Endothelial cell (in vitro differentiated cells): ENCODE results near the gene HNRNPA2B1. TPM values are rescaled to one million over a fixed set of nuclear protein-coding genes. Genes with fewer than 3 reads are reported as not detected.

Experiments used
- DNase-seq: peaks from one replicate; pipeline ENCODE4 v3.0.0; 2021; ENCODE audit warnings: low spot score
- H3K27ac Mint-ChIP-seq: one replicate; pipeline ENCODE4 v1.8.0; 2021; ENCODE audit warnings: mixed read lengths, inconsistent platforms; ENCODE audit not compliant: unreplicated experiment
- H3K27me3 Mint-ChIP-seq: one replicate; pipeline ENCODE4 v1.8.0; 2021; ENCODE audit warnings: mild to moderate bottlenecking, moderate library complexity, mixed read lengths, inconsistent platforms; ENCODE audit not compliant: unreplicated experiment
- H3K36me3 Mint-ChIP-seq: one replicate; pipeline ENCODE4 v1.8.0; 2021; ENCODE audit warnings: mild to moderate bottlenecking, low read depth, mixed read lengths, inconsistent platforms; ENCODE audit not compliant: unreplicated experiment
- H3K4me1 Mint-ChIP-seq: one replicate; pipeline ENCODE4 v1.8.0; 2021; ENCODE audit warnings: mild to moderate bottlenecking, mixed read lengths, inconsistent platforms; ENCODE audit not compliant: unreplicated experiment
- H3K4me3 Mint-ChIP-seq: one replicate; pipeline ENCODE4 v1.8.0; 2021; ENCODE audit warnings: mild to moderate bottlenecking, mixed read lengths, inconsistent platforms; ENCODE audit not compliant: unreplicated experiment
- H3K9me3 Mint-ChIP-seq: one replicate; pipeline ENCODE4 v1.8.0; 2021; ENCODE audit warnings: mixed read lengths, inconsistent platforms; ENCODE audit not compliant: unreplicated experiment
- CTCF ChIP-seq: fragments of 200-600 bp; sonication (generic); IDR thresholded peaks from one replicate; pipeline ENCODE4 v1.5.0; 2021; ENCODE audit warnings: antibody characterized with exemption; ENCODE audit not compliant: unreplicated experiment
- total RNA-seq: library from RNA; stranded (reverse); fragmentation: NEBNext Ultra II Directional; extraction: Animal tissue kit (Norgen Biotek cat#: 25700); gene quantifications from one replicate; pipeline ENCODE4 v1.2.1, GENCODE V29; 2021; ENCODE audit not compliant: unreplicated experiment

The HNRNPA2B1 gene
- total RNA-seq, 1 donor from 2014 or later, result 623 TPM

- H3K4me1 Mint-ChIP-seq, result peaks cover 55% of the 10 kb centered on the region
These were observed 1.8 kb downstream of the HNRNPA2B1 start for GRCh38 chr7:26198781-26199169.

GRCh38 chr7:26198133-26198780, 2.3 kb downstream of the HNRNPA2B1 start:
- H3K4me3 Mint-ChIP-seq, result peak overlapping the region; percentile 100
- H3K4me1 Mint-ChIP-seq, result peaks cover 59% of the 10 kb centered on the region
- H3K27me3 Mint-ChIP-seq, result peaks cover 28% of the 10 kb centered on the region
- peak; percentile 97 for TF ChIP-seq CTCF
- H3K36me3 Mint-ChIP-seq, result peaks cover 70% of the 10 kb centered on the region
- H3K27ac Mint-ChIP-seq, result peak overlapping the region; percentile 100
- H3K9me3 Mint-ChIP-seq, result no peaks in the 10 kb centered on the region
- DNase-seq, result no peak

More at GRCh38 chr7:26198781-26199169, 1.8 kb downstream of the HNRNPA2B1 start:
- Mint-ChIP-seq H3K36me3 (peaks cover 65% of the 10 kb centered on the region), H3K4me3 (peak overlapping the region; percentile 100), H3K9me3 (no peaks in the 10 kb centered on the region), H3K27ac (peak overlapping the region; percentile 100), H3K27me3 (peaks cover 24% of the 10 kb centered on the region)
- DNase-seq, result no peak
- no peak for TF ChIP-seq CTCF

- Mint-ChIP-seq H3K4me1 (peaks cover 67% of the 10 kb centered on the region), H3K36me3 (peaks cover 78% of the 10 kb centered on the region), H3K9me3 (no peaks in the 10 kb centered on the region), H3K27me3 (peaks cover 34% of the 10 kb centered on the region), H3K4me3 (peak overlapping the region; percentile 100), H3K27ac (peak overlapping the region; percentile 30)
- DNase-seq, result no peak
- TF ChIP-seq CTCF, result no peak
These were observed 3.1 kb downstream of the HNRNPA2B1 start for GRCh38 chr7:26197153-26198115.

DNA sequence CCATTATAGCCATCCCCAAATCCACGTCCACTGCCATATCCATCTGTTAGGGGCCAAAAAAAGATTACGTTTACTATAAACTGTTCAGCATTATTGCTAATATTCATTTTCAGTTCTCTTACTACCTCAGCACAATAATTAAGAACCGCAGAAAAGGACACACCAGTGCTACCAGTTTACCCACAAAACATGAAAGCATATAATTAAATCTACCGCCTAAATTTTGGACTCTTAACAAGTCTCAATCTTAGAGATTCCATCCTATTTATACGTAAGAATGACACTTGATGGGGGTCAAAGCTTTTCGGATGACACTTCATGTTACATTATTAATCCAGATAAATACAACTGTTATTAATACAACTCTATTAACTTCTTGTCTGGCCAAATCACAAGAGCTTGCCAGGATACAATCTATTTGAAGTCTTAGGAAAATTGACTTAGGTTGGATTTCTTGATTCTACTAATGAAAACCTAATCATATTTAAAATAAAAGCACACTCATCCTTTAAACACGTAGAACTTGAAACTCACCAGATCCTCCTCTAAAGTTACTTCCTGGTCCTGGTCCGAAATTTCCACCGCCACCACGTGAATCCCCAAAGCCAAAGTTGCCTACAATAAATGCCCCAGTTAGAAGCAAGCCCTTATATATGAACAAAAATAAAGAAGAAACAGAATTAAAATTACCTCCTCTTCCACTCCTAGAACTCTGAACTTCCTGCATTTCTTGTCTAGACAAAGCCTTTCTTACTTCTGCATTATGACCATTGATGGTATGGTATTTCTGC, 4.5 kb downstream of the HNRNPA2B1 start:
- no peak for DNase-seq
- Mint-ChIP-seq H3K4me1 (peaks cover 73% of the 10 kb centered on the region), H3K27me3 (peaks cover 33% of the 10 kb centered on the region), H3K36me3 (peaks cover 88% of the 10 kb centered on the region), H3K4me3 (peak overlapping the region; percentile 91), H3K27ac (peak overlapping the region; percentile 44), H3K9me3 (no peaks in the 10 kb centered on the region)
- no peak for TF ChIP-seq CTCF
